ENCODE measurements around the gene EN2.

The EN2 gene

DNA sequence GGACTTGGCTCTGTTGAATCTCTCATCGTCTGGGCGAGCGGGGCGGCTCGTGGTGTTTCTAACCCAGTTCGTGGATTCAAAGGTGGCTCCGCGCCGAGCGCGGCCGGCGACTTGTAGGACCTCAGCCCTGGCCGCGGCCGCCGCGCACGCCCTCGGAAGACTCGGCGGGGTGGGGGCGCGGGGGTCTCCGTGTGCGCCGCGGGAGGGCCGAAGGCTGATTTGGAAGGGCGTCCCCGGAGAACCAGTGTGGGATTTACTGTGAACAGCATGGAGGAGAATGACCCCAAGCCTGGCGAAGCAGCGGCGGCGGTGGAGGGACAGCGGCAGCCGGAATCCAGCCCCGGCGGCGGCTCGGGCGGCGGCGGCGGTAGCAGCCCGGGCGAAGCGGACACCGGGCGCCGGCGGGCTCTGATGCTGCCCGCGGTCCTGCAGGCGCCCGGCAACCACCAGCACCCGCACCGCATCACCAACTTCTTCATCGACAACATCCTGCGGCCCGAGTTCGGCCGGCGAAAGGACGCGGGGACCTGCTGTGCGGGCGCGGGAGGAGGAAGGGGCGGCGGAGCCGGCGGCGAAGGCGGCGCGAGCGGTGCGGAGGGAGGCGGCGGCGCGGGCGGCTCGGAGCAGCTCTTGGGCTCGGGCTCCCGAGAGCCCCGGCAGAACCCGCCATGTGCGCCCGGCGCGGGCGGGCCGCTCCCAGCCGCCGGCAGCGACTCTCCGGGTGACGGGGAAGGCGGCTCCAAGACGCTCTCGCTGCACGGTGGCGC, at the start of gene EN2:
Gene EN2 (plus strand): TSS at position 19 of the 767 bp plus-strand sequence. CDS start 249 bp downstream, at position 268.
- no peak for DNase-seq

DNA sequence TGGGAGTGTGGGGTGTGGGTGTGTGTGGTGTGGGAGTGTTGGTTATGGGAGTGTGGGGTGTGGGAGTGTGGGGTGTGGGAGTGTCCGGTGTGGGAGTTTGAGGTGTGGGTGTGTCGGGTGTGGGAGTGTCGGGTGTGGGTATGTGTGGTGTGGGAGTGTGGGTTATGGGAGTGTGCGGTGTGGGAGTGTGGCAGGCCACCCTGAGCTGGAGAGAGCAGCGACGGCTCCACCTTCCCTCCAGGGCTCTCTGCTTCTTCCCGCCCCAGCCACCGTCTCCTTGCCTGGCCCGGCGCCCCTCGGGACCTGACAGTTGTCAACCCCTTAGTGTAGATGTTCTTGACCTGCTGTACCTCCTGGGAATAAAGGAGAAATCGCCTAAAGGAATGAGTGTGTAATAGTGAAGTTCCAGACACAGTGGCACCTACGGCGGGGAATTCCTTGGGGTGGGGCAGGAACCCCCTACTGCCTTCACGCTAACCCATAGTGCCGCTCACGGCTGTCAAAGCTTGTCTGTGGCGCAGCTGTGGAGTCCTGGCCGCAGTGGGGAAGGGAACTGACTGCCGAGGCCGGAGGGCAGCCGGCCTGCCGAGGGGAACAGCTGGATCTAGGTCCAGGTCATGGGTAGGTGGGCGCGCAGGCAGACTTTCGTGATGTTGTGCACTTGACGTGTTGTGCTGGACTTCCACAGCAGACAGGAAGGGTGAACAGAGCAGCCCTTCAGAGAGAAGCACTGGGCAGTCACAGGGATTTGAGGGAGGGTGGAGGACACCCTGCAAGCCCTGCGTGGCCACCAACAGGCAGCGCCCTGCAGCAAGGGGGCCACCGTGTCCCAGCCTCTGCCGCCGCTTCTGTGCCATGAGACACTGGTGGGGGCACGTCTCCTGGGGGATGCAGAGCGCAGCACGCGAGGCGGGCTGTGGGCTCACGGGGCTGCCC, 49.0 kb upstream of the EN2 start:
- no peak for DNase-seq

DNA sequence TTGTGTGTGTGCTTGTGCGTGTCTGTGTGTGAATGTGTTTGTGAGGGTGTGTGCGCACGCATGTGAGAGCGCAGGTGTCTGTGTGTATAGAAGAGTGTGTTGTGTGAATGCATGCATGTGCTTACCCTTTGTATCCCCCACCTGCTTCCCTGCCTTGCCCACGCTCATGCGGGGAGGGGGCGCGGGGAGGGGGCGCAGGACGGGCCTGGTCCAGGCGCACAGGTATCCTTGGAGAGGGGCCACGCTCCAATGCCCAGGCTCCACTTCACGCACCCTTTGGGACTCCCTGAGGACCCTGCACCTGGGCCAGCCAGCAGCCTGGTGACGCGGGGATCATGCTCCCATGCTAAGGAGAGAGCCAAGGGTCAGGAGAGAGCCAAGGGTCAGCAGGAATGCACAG, 47.9 kb upstream of the EN2 start:
- DNase-seq, result no peak

DNA sequence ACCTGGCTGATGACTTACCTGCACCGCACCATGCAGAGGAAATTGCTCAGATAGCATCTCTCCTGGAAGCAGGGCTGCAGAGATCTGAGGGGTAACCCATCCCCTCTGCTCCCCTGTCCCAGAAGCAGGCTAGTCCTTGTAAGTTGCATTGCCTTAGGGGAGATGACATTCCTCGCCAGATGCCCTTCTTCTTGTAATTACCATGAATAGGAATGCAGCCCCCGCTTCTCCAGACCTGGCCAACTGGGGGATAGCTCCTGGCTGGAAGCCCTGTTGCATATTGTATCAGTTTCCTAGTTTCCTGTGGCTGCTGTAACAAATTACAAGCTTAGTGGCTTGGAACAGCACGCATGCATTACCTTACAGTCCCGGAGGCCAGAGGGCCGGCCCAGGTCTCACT, 47.5 kb upstream of the EN2 start:
- no peak for DNase-seq

DNA sequence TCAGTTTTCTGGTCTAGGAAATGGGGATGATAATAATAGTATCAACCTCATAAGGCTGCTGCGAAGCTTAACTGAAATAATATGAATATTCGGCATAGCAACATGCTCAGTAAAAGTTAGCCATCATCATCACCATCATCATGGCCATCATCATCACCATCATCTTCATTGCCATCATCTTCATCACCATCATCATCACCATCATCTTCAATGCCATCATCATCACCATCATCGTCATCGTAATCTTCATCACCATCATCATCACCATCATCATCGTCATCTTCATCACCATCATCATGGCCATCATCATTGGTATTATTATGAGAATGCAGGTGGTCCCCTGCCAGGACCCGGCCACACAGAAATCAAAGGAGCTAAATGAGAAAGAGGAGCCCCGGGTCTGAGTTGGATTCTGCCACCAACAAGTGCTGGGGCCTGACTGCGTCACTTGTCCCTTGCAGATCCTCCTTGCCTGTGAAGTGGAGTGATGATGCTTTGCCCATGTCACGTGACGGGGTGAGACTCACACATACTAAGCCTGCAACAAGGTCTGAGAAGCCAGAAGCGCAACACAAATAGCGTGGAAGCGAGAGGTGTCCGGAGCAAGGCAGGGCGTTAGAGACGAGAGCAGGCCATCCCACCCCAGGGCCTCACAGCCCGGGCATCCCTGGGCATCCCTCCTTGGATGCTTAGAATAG, 46.1 kb upstream of the EN2 start:
- DNase-seq, result no peak

DNA sequence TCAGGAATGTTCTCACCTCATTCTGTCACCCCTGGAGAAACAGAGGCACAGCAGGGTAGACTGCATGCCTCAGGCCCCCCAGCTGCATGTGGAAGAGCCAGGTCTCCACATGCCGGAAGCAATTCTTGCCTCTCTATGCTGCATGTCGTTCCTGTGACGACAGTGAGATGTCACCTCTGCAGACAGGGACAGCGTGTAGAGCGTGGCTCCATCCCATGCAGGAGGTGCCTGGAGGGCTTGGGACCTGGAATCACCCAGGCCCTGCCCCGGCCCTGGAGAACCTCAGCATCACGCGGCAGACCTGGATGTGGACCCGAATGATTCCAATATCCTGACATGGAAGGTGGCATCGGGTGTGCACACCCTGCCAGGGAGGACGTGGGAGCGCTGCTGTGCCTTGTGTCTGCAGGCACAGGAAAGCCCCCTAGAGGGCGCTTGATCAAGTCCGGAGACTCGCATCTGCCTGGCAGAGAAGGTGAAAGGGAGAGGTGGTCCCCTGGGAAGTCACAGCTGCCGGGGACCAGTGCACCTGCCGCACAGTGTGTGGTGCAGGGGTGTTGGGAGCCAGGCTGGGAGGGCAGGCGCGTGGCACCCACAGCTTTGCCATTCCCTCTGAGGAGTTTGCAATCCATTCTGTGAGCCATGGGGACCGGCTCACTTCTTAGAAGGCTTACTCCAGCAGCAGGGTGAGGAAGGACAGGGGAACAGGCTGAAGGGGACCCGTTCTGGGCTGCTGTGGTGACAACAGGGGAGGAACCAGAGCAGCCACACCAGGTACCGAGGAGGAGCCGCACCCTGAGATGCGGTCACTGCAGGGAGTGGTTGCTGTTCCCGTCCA, 45.3 kb upstream of the EN2 start:
- peak; percentile 17 for DNase-seq

DNA sequence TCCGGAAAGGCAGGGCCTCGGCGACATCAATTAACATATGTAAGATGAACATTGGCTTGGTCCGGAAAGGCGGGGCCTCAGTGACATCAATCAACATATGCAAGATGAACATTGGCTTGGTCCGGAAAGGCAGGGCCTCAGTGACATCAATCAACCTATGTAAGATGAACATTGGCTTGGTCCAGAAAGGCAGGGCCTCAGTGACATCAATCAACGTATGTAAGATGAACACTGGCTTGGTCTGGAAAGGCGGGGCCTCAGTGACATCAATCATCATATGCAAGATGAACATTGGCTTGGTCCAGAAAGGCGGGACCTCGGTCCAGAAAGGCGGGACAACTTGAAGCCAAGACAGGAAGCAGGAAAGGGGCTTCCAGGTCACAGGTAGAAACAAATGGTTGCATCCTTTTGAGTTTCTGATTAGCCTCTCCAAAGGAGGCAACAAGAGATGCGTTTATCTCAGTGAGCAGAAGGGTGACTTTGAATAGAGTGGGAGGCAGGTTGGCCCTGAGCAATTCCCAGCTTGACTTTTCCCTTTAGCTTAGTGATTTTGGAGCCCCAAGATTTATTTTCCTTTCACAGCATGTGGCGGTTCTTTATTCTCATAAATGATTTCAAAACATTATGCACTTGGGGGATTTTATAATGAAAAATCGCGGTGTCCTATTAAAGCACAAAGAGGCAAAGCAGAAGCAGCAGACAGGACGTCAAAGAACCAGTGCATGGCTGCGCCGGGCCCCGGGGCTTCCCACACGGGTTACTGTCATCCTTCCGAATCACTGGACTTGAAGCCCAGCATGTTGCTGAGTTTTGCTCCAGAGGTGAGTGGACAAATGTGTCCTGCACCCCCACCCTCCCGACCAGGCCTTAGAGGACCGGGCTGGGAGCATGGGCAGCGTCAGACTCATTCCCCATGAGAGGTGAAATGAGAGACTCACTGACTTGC, 43.1 kb upstream of the EN2 start:
- no peak for DNase-seq

DNA sequence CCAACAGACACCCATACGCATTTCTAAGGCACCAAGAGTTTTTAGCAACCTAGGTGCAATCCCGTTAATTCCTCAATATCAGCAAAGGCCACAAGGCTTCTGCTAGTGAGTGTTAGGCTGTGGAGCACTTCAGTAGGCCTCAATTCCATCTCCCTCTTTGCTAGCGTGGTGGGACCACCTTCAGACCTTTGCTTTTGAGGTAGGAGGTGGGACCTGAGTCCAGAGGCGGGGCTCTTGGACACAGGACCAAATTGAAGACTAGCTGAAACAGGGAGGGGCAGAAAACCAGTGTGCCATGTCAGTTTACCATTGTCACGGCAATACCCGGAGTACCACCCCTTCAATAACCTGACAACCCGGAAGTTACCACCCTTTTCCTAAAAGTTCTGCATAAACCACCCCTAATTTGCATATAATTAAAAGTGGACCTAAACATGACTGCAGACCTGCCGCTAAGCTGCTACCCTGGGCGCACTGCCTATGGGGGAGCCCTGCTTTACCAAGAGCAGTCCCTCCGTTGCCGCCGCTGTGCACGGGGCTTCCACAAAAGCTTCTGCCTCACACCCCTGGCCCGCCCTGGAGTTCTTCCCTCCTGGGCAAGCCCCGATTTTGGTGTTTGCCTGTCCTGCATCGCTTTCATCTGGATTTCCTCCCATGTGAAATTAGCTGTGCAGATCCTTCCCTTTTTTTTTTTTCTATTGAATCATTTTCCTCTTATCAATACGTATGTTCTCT, 41.1 kb upstream of the EN2 start:
- DNase-seq, result no peak

DNA sequence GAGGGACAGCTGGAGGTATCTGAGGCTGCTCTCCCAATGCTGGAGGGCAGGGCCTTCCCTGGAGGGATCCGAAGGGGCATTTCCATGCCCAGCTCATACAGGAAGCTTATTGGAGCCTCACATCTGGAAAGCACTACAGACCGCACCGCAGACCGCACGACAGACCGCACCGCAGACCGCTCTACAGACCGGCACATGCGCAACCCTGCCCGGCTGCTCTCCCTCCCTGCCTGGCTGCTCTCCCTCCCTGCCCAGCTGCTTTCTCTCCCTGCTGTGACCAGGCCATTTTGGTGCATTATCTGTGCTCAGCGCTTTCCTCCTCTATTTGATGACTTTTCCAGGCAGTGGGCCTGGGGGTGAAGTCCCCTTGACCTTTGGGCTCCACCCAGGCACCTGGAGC, 39.6 kb upstream of the EN2 start:
- no peak for DNase-seq

DNA sequence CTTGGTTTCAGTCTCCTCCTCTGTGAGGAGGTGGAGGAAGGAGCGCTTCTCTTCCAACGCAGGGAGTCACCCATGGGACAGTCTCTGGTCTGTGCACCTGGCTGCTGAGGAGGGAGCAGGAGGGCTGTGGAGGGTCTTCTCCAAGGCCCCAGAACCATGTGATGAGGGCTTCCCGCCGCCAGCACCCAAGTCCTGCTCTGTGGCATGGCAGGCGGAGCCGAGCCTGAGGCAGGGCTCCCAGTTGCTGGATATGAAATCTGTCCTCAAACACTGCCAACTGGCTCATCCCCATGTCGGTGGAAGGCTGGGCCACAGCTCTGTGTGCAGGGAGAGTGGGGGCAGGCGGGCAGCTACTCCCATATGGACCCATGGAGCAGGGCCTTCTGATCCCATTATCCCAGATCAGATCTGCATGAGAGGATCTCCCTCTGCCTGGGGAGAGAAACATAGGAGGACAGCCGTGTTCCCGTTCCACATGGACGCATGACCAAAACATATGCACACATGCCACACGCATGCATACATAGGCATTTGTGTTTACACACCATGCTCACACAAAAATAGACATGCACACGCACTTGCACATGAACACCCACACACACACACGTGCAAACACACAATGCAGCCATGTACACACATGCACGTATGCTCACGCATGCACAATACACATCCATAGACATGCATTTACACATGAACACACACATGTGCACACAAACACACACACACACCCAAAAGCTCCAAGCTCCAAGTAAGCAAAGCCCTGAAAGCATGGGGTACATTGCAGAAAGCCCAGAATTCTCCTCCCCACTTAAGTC, 38.8 kb upstream of the EN2 start:
- DNase-seq, result no peak

DNA sequence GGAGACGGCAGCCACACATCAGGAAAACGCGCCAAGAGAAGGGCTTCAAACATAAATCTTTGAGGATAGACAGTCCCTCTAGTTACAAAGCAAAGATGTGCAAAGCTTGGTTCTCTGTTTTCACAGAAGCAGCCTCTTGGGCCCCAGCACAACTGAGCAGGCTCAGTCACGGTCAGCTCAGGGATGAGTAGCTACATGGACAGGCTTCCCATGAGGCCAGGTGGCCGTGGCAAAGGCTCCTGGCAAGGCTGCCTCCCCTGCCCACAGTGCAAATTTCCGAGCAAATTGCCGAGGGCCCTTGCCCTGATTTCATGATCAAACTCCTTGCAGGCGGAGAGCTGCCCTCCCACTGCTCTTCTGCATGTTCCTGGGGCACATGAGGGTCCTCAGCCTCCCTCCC, 37.8 kb upstream of the EN2 start:
- DNase-seq, result no peak

DNA sequence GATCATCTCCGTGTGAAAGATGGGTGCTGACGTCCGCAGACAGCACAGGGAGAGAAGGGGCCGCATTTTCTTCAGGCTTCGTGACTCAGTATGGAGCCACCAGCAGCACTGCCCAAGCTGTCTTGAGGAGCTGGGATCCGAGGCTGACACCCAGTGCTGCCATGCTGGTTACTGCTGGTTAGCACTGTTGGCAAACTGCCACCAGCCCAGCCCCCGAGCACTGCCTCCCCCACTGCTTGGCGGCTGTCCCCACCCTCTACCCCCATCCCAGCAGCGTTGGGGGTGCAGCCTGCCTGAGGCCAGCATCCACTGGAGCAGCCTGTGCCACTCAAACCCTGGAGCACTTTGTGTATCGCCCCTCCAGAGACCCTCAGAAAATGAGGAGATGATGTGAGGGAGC, 35.8 kb upstream of the EN2 start:
- DNase-seq, result no peak

DNA sequence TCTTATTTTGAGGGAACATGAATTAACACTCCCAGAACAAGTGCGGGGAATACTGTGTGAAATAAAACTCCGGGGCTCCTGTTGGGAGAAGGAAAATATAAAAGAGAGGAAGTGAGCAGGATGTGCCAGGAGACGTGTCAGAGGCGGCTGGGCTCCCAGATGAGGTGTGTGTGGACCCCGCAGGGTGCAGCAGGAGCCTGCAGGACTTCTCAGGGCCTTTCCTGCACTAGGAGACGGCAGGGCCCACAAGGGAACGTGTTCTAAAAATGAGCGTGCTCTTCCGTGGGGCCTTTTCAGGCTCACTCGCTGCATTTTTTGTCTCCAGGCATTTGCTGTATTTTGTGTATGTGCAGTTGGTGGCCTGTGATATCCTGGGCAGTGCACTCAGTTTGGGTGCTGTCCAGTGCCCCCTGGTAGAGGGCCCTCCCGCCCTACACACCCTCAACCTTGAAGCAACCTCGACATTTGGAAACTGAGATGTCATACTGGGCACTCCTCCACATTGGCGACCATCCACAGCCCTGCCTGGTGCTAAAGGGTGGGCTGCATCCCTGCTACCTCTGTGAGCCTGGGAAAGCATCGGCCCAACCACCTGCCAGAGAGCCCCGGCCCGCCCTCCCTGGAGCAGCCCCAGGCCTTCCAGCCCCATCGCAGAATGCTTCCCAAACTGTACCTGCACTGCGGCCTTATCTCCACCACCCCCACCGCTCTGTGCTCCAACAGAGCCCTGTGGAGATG, 35.2 kb upstream of the EN2 start:
- DNase-seq, result no peak

DNA sequence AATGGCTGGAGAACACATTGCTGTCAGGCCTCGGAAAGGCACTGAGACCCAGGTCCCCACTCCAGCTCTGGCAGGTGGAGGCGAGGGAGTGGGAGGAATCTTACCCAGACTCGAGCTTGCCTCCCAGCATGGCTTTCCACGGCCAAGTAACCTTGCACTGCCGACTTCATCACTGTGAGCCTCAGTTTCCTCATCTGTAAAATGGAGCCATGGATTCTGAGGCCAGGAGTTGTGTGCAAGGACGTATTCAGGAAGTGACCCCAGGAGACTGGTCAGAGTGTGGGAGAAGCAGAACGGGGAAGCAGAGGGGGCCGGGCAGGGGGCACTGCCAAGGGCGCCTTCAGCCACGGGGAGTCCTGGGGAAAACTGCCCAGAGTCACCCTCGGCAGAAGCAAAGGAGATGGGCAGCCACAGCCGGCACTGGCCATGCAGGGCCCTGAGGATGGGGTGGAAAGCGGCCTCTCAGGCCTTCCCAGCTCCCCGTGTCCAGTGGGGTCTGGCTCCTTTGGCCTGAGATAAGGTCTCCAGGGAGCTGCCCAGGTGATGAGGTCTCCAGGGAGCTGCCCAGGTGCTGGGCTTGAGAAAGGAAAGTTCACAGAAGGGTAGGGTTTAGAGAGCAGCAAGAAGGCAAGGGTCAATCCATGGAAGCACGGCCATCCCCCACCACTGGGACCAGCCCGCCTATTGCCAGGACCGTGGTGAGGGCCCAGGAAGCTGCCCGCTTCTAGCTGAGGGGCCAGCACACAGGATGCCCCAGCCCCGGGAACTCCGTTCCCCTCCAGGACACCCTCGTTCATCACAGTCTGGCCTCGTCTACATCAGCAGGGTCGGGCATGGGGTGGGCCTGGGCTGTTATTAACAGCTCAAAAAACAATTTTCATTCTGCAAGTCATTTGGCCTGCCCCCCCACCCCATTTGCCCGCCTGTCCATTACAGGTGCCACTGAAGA, 34.3 kb upstream of the EN2 start:
- no peak for DNase-seq

DNA sequence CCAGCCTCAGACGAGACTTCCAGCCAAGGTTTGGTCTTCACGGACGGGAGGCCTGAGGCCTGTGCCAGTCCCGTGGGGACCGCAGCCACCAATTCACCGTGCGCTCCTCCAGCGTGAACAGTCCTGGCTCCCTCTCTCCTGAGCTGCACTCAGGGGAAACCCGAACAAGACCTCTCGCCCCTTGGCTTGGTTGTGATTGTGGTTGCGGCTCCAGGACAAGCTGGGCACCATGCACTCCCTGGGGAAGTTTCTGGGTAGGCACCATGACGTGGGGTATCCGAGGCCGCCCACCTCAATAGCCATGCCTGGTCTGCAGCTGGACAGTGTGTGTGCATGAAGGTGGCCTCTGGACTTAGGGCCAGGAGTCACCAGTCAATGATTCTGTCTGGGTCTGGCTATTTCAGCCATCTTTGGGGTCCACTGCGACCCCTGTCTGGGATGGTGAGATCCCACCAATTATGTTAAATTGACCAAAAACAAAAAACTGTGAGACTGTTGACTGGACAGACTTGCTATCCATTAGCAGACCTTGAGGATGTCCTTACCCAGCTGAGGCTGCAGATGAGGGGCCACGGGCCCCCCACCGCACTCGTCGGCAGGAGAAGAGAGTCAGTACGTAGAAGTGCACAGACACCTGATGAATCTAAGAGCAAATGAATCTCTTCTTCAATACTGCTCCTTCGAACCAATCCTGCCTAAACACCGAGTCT, 33.5 kb upstream of the EN2 start:
- DNase-seq, result no peak

DNA sequence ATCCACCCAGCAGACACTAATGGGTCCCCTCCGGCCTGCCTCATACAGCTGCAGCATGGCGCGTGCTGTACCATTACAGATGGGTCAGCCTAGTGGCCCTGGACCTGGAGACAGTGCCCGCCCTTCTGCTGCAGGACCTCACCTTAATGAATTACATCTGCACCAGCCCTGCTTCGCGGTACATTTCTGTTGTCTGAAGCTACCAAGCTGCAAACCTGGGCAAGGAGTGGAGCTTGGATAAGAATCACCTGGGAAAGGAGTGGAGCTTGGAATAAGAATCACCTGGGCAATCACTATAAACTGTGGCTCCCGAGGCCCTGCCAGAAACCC, 33.0 kb upstream of the EN2 start:
- no peak for DNase-seq

DNA sequence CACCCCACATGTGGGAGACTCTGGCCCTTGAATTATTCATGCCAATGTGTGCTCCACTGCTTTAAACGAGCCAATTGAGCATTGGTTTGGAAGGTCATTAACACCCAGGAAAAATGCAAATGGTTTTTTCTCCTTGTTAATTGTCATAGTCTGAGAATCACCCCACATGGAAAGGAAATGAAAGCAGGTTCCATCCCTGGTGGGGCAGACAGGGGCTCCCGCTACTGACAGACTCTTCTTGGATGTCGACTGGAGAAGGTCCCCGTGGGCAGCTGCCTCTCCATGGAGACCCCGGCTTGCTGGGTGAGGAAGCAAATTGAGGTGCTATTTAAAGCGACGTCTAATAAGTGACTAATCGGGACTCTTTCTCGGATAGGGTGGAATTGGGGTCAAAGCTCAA, 32.0 kb upstream of the EN2 start:
- DNase-seq, result no peak
